Nephron progenitor cell (in vitro differentiated cells): ENCODE data around the gene CSTPP1.

Experiments
- DNase-seq: peaks from one replicate; pipeline ENCODE4 v3.0.0; 2021
- H3K27ac Mint-ChIP-seq: 2 replicates; pipeline ENCODE4 v1.8.0; 2021; ENCODE audit warnings: mild to moderate bottlenecking, moderate library complexity, mixed read lengths
- H3K27me3 Mint-ChIP-seq: 2 replicates; pipeline ENCODE4 v1.8.0; 2021; ENCODE audit warnings: mild to moderate bottlenecking, low read depth, mixed read lengths; ENCODE audit not compliant: poor library complexity
- H3K36me3 Mint-ChIP-seq: 2 replicates; pipeline ENCODE4 v1.8.0; 2021; ENCODE audit warnings: low read depth, mixed read lengths
- H3K4me1 Mint-ChIP-seq: 2 replicates; pipeline ENCODE4 v1.8.0; 2021; ENCODE audit warnings: mixed read lengths
- H3K4me3 Mint-ChIP-seq: 2 replicates; pipeline ENCODE4 v1.8.0; 2021; ENCODE audit warnings: mild to moderate bottlenecking, moderate library complexity, mixed read lengths
- H3K9me3 Mint-ChIP-seq: 2 replicates; pipeline ENCODE4 v1.8.0; 2021; ENCODE audit warnings: mild to moderate bottlenecking, moderate library complexity, mixed read lengths
- CTCF ChIP-seq: fragments of 200-600 bp; sonication (generic); IDR thresholded peaks from 2 replicates; pipeline ENCODE4 v1.5.0; 2021; ENCODE audit warnings: antibody characterized with exemption

CSTPP1 gene

DNA sequence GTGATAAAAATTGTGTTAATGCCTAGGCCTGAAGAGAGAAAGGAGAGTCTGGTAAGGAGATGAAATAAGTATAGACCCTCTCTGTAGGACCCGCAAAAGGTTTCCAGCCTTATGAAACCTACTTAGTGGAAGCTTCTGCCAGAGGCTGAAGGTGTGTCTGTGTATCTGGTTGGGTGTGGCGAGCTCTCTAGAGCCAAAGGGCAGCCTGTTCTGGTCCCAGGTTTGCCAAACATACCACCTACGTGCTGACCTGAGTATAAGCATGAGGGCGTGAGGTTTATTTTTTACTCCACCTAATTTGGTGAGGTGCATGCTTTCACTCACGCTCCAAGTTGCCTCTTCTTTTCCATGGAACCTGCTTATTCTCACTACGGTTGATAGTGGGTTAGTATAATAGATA lies 5.6 kb downstream of the CSTPP1 start:
- Mint-ChIP-seq H3K27me3 (peaks cover 4% of the 10 kb centered on the region), H3K36me3 (peaks cover 37% of the 10 kb centered on the region), H3K27ac (no peak overlapping the region), H3K4me3 (no peak overlapping the region), H3K9me3 (no peaks in the 10 kb centered on the region), H3K4me1 (peaks cover 23% of the 10 kb centered on the region)
- DNase-seq = no peak
- TF ChIP-seq CTCF = no peak

DNA sequence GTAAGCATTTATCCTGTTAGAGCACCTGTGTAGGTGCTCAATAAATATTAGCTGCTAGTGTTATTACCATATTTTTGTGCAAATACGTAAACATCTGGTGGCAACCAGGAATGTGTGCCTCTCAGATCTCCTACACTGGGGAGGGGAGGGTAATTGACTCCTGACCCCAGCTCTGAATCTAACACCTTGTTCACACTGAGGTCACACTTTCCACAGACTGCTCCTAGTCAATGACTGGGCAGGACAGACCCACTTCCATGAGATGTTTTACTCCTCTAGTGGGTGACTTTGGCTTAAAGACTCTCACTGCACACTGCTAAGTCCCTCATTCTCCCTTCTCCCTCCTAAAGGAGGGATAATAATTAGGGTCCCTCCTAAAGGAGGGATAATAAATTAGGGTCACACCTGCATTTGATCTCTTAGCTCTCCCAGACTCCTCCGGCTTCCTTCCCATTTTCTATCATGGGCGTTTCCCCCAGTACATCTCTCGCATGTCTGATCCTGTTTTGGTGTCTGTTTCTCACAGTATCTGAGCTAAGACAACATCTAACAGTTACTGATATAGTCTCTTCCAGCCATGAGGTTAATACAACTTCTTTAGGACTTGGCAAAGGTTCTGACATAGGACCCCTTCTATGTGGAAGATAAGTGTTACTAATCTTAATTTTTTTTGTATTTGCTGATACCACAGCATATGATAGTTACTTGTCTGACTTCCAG lies 8.0 kb downstream of the CSTPP1 start:
- Mint-ChIP-seq H3K27ac (peak overlapping the region; percentile 24), H3K36me3 (peaks cover 31% of the 10 kb centered on the region), H3K27me3 (no peaks in the 10 kb centered on the region), H3K9me3 (no peaks in the 10 kb centered on the region), H3K4me1 (peaks cover 24% of the 10 kb centered on the region), H3K4me3 (no peak overlapping the region)
- DNase-seq = no peak
- no peak for TF ChIP-seq CTCF

DNA sequence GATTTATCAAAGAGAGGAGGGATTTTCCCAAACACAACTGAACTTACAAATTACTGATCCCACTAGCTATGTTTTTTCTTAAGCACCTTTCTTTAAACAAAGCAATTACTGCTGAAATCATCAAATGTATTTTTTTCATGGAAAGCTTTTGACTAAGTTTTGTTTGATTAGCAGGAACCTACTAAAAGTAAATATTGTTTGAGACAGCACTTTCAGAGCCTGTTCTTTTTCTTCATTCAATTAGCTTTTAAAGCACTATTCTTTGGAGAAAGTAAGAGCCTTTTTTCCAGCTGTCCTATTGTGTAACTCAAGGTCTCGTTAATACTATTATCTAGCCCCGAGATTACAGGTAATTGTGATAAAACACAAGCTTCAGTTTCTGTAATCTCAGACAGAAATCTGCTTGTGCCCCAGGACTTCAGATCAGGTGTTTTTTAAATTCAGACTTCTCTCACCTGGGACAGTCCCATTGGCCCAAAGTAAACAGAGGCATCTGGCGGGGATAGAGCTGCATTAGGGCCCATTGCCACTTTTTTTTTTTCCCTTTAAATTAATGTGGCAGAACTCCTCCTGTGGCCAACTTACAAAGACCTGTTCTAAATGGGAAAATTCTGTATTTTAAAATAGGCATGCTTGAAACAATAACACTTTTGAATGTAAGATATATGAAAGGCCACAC lies 11.0 kb downstream of the CSTPP1 start:
- TF ChIP-seq CTCF = no peak
- H3K27me3 Mint-ChIP-seq = no peaks in the 10 kb centered on the region
- no peak overlapping the region for H3K4me3 Mint-ChIP-seq
- DNase-seq = no peak
- H3K27ac Mint-ChIP-seq = no peak overlapping the region
- H3K4me1 Mint-ChIP-seq = peaks cover 34% of the 10 kb centered on the region
- no peaks in the 10 kb centered on the region for H3K9me3 Mint-ChIP-seq
- H3K36me3 Mint-ChIP-seq = peaks cover 26% of the 10 kb centered on the region

DNA sequence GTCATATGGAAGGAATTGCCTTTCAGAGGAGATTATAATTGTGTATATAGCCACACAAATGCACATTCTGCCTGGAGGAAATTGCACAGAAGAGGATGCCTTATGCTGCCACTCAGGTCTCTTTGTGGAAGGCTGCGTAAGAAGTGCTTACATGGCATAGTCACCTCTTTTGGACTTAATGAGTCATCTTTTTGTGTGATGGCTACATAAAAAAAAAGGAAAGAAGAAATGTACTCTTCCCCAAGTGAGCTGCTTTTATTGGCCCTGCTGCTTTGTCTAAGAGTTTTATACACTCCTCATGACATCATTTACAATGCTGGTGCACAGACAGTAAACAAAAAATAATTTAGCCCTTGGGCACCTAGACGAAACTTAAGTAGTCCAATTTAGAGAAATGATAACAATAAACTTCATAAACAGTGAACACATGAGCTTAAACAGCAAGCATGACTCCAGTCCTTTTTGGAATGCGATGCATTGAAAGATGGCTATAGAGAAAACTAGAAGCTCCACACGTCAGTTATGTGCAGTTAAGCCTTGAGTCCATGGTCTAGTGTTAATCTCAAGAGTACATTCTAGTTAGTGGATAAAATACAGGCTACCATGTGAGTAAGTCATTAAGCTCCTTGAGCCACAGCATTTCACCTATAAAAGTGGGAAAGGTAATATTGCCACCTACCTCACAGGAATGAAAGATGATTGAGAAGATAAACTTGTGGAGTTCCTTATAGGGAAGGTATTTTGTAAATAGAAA lies 12.0 kb downstream of the CSTPP1 start:
- Mint-ChIP-seq H3K27ac (no peak overlapping the region), H3K36me3 (peaks cover 21% of the 10 kb centered on the region), H3K4me3 (no peak overlapping the region), H3K9me3 (no peaks in the 10 kb centered on the region), H3K27me3 (peaks cover 3% of the 10 kb centered on the region), H3K4me1 (peaks cover 42% of the 10 kb centered on the region)
- DNase-seq = no peak
- TF ChIP-seq CTCF = no peak

GRCh38 chr11:46949297-46949696 lies 12.7 kb downstream of the CSTPP1 start:
- Mint-ChIP-seq H3K27me3 (peaks cover 3% of the 10 kb centered on the region), H3K36me3 (peaks cover 23% of the 10 kb centered on the region), H3K4me1 (peaks cover 40% of the 10 kb centered on the region), H3K4me3 (no peak overlapping the region), H3K27ac (no peak overlapping the region), H3K9me3 (no peaks in the 10 kb centered on the region)
- TF ChIP-seq CTCF = no peak
- DNase-seq = no peak
